Neural progenitor cell (in vitro differentiated cells): ENCODE measurements around the gene VSIG10.

Experiments
- CTCF ChIP-seq: fragments of 200-600 bp; sonication (generic); IDR thresholded peaks from 2 replicates; pipeline ENCODE4 v1.5.1; 2017; ENCODE audit warnings: antibody characterized with exemption, mild to moderate bottlenecking
- EZH2phosphoT487 ChIP-seq: fragments of 200-600 bp; sonication (generic); IDR thresholded peaks from 2 replicates; pipeline ENCODE4 v1.6.1; 2017; ENCODE audit warnings: antibody characterized with exemption

DNA sequence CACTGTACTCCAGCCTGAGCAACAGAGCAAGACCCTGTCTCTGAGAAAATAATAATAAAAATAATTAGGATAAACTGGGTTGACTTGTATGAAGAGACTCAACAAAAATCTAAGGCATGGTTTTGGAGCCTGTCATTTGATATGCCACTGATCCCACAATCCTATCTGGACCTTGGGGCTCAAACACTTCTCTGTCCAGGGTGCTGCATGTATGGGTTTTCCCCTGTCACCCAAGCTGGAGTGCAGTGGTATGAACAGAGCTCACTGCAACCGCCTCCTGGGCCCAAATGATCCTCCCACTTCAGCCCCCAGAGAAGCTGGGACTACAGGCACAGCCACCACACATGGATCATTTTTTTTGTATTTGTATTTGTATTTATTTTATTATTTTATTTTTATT lies 5.3 kb upstream of the VSIG10 start:
- TF ChIP-seq CTCF (no peak), EZH2phosphoT487 (no peak)
